Ishikawa (cell line): Measurements from ENCODE around the gene PAH.

Experiments
- EP300 ChIP-seq: IDR thresholded peaks from 2 replicates; pipeline ENCODE4 v1.6.1; 2012; ENCODE audit warnings: borderline replicate concordance
- MAX ChIP-seq: IDR thresholded peaks from 2 replicates; pipeline ENCODE4 v1.6.1; 2012
- RAD21 ChIP-seq: IDR thresholded peaks from 2 replicates; pipeline ENCODE4 v1.6.1; 2012; ENCODE audit warnings: low read depth
- ZBTB7A ChIP-seq: IDR thresholded peaks from 2 replicates; pipeline ENCODE4 v1.6.1; 2012; ENCODE audit warnings: low read depth
- TF ChIP-seq, protein P1 (sequence below): IDR thresholded peaks from 2 replicates; pipeline ENCODE4 v1.6.1; 2012; ENCODE audit warnings: low read depth, mild to moderate bottlenecking

DNA sequence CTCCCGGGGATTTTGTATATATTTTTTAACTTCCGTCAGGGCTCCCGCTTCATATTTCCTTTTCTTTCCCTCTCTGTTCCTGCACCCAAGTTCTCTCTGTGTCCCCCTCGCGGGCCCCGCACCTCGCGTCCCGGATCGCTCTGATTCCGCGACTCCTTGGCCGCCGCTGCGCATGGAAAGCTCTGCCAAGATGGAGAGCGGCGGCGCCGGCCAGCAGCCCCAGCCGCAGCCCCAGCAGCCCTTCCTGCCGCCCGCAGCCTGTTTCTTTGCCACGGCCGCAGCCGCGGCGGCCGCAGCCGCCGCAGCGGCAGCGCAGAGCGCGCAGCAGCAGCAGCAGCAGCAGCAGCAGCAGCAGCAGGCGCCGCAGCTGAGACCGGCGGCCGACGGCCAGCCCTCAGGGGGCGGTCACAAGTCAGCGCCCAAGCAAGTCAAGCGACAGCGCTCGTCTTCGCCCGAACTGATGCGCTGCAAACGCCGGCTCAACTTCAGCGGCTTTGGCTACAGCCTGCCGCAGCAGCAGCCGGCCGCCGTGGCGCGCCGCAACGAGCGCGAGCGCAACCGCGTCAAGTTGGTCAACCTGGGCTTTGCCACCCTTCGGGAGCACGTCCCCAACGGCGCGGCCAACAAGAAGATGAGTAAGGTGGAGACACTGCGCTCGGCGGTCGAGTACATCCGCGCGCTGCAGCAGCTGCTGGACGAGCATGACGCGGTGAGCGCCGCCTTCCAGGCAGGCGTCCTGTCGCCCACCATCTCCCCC is 41.2 kb upstream of the PAH start:
- TF ChIP-seq RAD21 (no peak), EP300 (no peak), ZBTB7A (no peak), MAX (no peak)
- TF ChIP-seq, protein P1, sequence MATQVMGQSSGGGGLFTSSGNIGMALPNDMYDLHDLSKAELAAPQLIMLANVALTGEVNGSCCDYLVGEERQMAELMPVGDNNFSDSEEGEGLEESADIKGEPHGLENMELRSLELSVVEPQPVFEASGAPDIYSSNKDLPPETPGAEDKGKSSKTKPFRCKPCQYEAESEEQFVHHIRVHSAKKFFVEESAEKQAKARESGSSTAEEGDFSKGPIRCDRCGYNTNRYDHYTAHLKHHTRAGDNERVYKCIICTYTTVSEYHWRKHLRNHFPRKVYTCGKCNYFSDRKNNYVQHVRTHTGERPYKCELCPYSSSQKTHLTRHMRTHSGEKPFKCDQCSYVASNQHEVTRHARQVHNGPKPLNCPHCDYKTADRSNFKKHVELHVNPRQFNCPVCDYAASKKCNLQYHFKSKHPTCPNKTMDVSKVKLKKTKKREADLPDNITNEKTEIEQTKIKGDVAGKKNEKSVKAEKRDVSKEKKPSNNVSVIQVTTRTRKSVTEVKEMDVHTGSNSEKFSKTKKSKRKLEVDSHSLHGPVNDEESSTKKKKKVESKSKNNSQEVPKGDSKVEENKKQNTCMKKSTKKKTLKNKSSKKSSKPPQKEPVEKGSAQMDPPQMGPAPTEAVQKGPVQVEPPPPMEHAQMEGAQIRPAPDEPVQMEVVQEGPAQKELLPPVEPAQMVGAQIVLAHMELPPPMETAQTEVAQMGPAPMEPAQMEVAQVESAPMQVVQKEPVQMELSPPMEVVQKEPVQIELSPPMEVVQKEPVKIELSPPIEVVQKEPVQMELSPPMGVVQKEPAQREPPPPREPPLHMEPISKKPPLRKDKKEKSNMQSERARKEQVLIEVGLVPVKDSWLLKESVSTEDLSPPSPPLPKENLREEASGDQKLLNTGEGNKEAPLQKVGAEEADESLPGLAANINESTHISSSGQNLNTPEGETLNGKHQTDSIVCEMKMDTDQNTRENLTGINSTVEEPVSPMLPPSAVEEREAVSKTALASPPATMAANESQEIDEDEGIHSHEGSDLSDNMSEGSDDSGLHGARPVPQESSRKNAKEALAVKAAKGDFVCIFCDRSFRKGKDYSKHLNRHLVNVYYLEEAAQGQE: no peak
